ENCODE results near the gene ACAN.

DNA sequence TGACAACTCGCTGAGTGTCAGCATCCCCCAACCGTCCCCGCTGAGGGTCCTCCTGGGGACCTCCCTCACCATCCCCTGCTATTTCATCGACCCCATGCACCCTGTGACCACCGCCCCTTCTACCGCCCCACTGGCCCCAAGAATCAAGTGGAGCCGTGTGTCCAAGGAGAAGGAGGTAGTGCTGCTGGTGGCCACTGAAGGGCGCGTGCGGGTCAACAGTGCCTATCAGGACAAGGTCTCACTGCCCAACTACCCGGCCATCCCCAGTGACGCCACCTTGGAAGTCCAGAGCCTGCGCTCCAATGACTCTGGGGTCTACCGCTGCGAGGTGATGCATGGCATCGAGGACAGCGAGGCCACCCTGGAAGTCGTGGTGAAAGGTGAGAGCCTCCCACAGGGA lies 35.4 kb downstream of the ACAN start:
- no peak for TF ChIP-seq POLR2A (IDR thresholded peaks at IDR 0.05)
- TF ChIP-seq, protein P1, sequence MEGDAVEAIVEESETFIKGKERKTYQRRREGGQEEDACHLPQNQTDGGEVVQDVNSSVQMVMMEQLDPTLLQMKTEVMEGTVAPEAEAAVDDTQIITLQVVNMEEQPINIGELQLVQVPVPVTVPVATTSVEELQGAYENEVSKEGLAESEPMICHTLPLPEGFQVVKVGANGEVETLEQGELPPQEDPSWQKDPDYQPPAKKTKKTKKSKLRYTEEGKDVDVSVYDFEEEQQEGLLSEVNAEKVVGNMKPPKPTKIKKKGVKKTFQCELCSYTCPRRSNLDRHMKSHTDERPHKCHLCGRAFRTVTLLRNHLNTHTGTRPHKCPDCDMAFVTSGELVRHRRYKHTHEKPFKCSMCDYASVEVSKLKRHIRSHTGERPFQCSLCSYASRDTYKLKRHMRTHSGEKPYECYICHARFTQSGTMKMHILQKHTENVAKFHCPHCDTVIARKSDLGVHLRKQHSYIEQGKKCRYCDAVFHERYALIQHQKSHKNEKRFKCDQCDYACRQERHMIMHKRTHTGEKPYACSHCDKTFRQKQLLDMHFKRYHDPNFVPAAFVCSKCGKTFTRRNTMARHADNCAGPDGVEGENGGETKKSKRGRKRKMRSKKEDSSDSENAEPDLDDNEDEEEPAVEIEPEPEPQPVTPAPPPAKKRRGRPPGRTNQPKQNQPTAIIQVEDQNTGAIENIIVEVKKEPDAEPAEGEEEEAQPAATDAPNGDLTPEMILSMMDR (IDR thresholded peaks at IDR 0.05): no peak

Data from uterus (tissue), 2 donors.